Measurements from ENCODE around the gene GRIK3.
"Not testable (repeated sequence)": the region's sequence is repeated elsewhere in the genome, so short reads cannot be mapped to it uniquely, and the experiment has no call there.

The GRIK3 gene

DNA sequence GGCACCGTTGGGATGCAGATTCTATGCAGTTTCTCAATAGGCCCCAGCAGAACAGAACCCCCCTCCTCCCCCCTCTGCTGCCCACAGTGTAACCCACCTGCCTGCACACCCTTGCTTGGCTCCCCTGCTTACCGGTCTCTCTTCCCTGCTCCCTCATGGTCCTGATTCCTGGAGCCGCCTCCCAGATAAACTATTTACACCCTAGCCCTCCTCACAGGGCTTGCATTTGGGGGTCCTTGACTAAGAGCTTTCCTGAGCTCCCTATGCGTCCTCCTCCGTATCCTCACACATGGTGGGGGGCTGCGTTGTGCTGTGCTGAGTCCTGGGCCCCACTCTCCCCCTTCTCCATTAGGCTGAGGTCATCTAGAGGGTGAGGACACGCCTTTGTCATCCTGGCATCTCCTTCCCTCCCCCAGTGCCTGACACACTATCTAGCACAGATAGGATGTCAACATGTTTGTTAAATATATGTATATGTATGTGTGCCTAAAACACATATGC is 121.9 kb downstream of the GRIK3 start:
- TF ChIP-seq ZNF274 (IDR thresholded peaks at IDR 0.05; ENCODE audit: low read depth, low read length) (no peak), SUZ12 (IDR thresholded peaks at IDR 0.05; ENCODE audit: extremely low read depth, insufficient read depth, insufficient read length) (no peak), YY1 (IDR thresholded peaks at IDR 0.05; ENCODE audit: insufficient read depth, insufficient read length) (no peak)
- peaks cover 18% of the 10 kb centered on the region; the same call in 1 of the 2 replicates for H3K9me3 ChIP-seq (ENCODE audit: insufficient read depth, low read length)
- DNase-seq (ENCODE audit: low read depth, low spot score) = no peak
- H3K36me3 ChIP-seq (ENCODE audit: insufficient read depth, insufficient read length, low read length) = no peaks in the 10 kb centered on the region
- H3K4me3 ChIP-seq (ENCODE audit: insufficient read length, low read depth) = no peak overlapping the region
- H3K9ac ChIP-seq (ENCODE audit: insufficient read length, low read depth) = no peak overlapping the region
- no peaks in the 10 kb centered on the region for H3K27me3 ChIP-seq (ENCODE audit: insufficient read depth, insufficient read length)
- peaks cover 15% of the 10 kb centered on the region for H3K4me1 ChIP-seq (ENCODE audit: insufficient read depth, insufficient read length)

DNA sequence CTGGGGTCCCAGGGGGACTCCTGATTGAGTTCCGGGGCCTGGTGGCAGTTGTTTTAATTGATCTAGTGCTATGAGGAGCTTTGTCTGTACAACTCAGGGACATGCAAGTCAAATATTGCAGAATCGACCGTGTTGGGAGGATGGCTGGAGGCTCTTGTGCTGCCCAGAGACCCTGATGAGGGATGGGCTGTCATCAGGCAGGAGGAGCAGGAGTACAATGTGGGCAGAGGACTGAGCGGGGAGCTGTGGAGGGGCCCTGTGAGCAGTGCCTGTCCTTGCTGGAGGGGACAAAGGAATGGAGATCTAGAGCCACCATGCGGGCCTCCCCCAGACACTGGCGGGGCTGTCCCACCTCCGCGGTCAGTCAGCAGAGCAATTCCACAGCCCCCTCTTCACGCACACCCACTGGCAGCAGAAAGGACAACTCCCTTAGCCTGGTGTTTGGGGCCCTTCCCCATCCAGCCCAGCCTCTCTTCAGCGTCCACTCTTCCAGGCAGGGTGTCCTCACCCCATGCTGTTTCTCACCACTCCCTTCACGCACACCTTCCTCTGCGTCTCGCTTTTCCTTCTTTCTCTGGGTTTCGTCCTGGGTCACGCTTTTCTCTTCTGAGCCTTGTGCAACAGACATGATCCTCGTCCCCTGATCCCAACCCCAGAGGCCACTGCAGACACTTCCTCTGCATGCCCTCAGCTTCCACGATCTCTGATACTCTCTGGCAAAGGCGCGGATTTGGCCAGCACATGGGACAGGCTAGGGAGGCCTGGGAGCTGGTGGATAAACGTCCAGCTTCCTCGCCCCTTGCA is 122.6 kb downstream of the GRIK3 start:
- Histone ChIP-seq H3K4me3 (ENCODE audit: insufficient read length, low read depth) (no peak overlapping the region), H3K27me3 (ENCODE audit: insufficient read depth, insufficient read length) (no peaks in the 10 kb centered on the region), H3K4me1 (ENCODE audit: insufficient read depth, insufficient read length) (peaks cover 15% of the 10 kb centered on the region), H3K36me3 (ENCODE audit: insufficient read depth, insufficient read length, low read length) (no peaks in the 10 kb centered on the region), H3K9me3 (ENCODE audit: insufficient read depth, low read length) (peaks cover 14% of the 10 kb centered on the region; the same call in 1 of the 2 replicates), H3K9ac (ENCODE audit: insufficient read length, low read depth) (no peak overlapping the region)
- no peak for DNase-seq (ENCODE audit: low read depth, low spot score)
- TF ChIP-seq YY1 (IDR thresholded peaks at IDR 0.05; ENCODE audit: insufficient read depth, insufficient read length) (no peak), ZNF274 (IDR thresholded peaks at IDR 0.05; ENCODE audit: low read depth, low read length) (no peak), SUZ12 (IDR thresholded peaks at IDR 0.05; ENCODE audit: extremely low read depth, insufficient read depth, insufficient read length) (no peak)

DNA sequence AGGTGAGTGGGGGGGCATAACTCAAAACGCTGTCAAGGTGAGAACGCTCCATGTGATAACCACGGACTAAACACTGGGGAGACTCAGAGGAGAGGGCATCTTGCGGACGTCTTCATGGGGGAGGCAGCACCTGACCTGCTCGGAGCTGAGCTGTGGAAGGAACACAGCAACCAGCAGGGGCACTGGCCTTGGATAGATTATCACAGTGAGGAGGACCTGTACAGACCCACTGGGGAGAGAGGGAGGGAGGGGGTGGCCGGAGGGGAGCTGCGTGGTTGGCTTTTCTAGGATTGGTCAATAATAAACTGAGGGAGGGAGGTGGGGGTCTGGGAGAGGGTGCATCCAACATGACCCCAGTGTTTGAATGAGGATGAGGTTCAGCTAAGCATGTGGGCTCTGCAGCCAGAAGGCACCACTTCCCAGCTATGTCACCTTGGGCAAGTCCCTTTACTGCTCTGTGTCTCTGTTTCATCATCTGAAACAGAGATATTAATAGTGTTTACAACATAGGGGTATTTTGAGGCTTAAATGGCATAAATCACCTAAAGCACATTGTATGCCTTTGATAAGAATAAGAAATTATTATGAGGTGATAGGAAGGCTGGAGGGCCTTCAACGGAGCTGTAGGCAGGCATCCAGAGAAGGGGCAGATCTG is 123.3 kb downstream of the GRIK3 start:
- H3K9ac ChIP-seq (ENCODE audit: insufficient read length, low read depth) = no peak overlapping the region
- TF ChIP-seq SUZ12 (IDR thresholded peaks at IDR 0.05; ENCODE audit: extremely low read depth, insufficient read depth, insufficient read length) (no peak), ZNF274 (IDR thresholded peaks at IDR 0.05; ENCODE audit: low read depth, low read length) (no peak), YY1 (IDR thresholded peaks at IDR 0.05; ENCODE audit: insufficient read depth, insufficient read length) (no peak)
- H3K4me1 ChIP-seq (ENCODE audit: insufficient read depth, insufficient read length) = peaks cover 15% of the 10 kb centered on the region
- no peaks in the 10 kb centered on the region for H3K36me3 ChIP-seq (ENCODE audit: insufficient read depth, insufficient read length, low read length)
- no peak for DNase-seq (ENCODE audit: low read depth, low spot score)
- H3K4me3 ChIP-seq (ENCODE audit: insufficient read length, low read depth) = no peak overlapping the region
- H3K9me3 ChIP-seq (ENCODE audit: insufficient read depth, low read length) = peaks cover 7% of the 10 kb centered on the region; the same call in 1 of the 2 replicates
- H3K27me3 ChIP-seq (ENCODE audit: insufficient read depth, insufficient read length) = no peaks in the 10 kb centered on the region

DNA sequence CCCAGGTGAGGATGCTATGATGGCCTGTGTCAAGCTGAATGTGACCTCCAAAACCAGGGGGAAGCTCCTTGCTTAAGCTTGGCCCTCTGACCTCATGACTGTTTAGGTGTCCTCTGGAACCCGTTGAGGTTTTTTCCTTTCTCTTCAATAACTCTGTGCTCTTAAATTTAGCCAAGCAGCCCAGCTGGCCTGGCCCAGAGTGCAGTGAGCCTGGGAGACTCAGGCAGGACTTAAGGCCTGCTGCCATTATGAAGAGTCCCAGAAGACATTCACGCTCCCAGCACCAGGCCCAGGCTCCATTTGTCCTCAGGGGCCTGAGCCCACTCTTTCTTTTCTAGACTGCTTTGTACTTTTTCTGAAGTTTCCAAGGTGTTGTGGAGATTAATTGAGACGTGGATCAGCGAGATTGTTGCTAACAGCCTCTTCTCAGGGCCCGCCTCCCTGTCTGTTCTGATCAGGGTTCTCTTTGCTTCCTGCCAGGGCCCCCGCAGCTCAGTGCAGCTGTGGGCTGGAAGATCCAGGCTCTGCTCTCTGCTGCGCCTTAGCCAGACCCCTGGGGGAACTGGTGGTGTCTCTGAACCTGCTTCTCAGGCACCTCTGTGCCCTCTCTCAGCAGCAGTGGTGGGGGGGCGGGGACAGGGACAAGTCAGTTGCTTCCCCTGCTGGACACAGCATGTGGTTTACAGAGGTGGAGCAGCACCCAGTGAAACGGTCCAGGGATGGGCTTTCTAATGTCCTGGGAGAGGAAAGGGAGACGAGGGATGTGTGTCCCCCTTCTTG is 124.2 kb downstream of the GRIK3 start:
- no peak for TF ChIP-seq ZNF274 (IDR thresholded peaks at IDR 0.05; ENCODE audit: low read depth, low read length)
- TF ChIP-seq SUZ12 (IDR thresholded peaks at IDR 0.05; ENCODE audit: extremely low read depth, insufficient read depth, insufficient read length) = no peak
- TF ChIP-seq YY1 (IDR thresholded peaks at IDR 0.05; ENCODE audit: insufficient read depth, insufficient read length) = no peak
- no peak for DNase-seq (ENCODE audit: low read depth, low spot score)
- H3K4me1 ChIP-seq (ENCODE audit: insufficient read depth, insufficient read length) = peaks cover 15% of the 10 kb centered on the region
- no peaks in the 10 kb centered on the region; the same call in 1 of the 2 replicates for H3K9me3 ChIP-seq (ENCODE audit: insufficient read depth, low read length)
- H3K36me3 ChIP-seq (ENCODE audit: insufficient read depth, insufficient read length, low read length) = no peaks in the 10 kb centered on the region
- no peaks in the 10 kb centered on the region for H3K27me3 ChIP-seq (ENCODE audit: insufficient read depth, insufficient read length)
- no peak overlapping the region for H3K4me3 ChIP-seq (ENCODE audit: insufficient read length, low read depth)
- no peak overlapping the region for H3K9ac ChIP-seq (ENCODE audit: insufficient read length, low read depth)

- not testable (repeated sequence) for DNase-seq (ENCODE audit: low read depth, low spot score); H3K27me3 ChIP-seq (ENCODE audit: insufficient read depth, insufficient read length); H3K4me3 ChIP-seq (ENCODE audit: insufficient read length, low read depth); H3K9ac ChIP-seq (ENCODE audit: insufficient read length, low read depth); H3K9me3 ChIP-seq (ENCODE audit: insufficient read depth, low read length); H3K36me3 ChIP-seq (ENCODE audit: insufficient read depth, insufficient read length, low read length)
- peaks cover 15% of the 10 kb centered on the region for H3K4me1 ChIP-seq (ENCODE audit: insufficient read depth, insufficient read length)
Observed at GRCh38 chr1:36909359-36909758, 125.0 kb downstream of the GRIK3 start.

DNA sequence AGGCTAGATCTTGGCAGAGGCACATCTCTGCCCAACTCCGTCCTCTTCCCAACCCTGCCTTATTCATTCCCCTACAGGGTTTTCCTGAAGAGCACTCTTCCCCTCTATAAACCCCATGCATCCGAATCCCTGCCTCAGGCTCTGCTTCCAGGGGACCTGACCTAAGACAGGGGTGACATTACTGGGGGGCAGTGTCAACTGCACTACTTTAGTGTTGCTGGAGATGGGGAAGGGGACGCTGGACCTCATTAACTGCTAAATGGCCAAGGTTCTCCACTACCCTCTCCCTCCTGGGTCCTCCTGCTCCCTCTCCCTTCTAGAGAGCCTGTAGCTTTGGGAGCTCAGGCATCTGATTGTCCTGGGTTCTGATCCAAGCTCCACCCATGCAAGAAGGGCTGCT is 126.2 kb downstream of the GRIK3 start:
- no peaks in the 10 kb centered on the region for H3K9me3 ChIP-seq (ENCODE audit: insufficient read depth, low read length)
- H3K9ac ChIP-seq (ENCODE audit: insufficient read length, low read depth) = no peak overlapping the region
- peaks cover 11% of the 10 kb centered on the region for H3K4me1 ChIP-seq (ENCODE audit: insufficient read depth, insufficient read length)
- H3K27me3 ChIP-seq (ENCODE audit: insufficient read depth, insufficient read length) = no peaks in the 10 kb centered on the region
- no peak overlapping the region for H3K4me3 ChIP-seq (ENCODE audit: insufficient read length, low read depth)
- H3K36me3 ChIP-seq (ENCODE audit: insufficient read depth, insufficient read length, low read length) = no peaks in the 10 kb centered on the region
- no peak for DNase-seq (ENCODE audit: low read depth, low spot score)
- no peak for TF ChIP-seq SUZ12 (IDR thresholded peaks at IDR 0.05; ENCODE audit: extremely low read depth, insufficient read depth, insufficient read length)

DNA sequence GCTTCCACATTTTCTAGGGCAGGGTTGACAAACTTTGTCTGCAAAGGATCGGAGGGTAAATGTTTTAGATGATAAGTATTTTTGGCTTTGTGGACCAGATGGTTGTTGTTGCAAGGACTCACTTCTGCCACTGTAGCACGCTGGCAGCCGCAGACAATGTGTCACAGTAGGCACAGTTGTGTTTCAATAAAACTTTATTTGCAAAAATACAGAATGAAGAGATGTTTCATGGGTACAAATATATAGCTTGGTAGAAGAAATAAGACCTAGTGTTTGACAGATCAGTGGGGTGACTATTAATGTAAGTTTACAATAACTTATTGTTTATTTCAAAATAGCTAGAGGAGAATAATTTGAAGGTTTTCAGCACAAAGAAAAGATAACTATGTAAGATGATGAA is 127.8 kb downstream of the GRIK3 start:
- Histone ChIP-seq H3K4me3 (ENCODE audit: insufficient read length, low read depth) (no peak overlapping the region), H3K4me1 (ENCODE audit: insufficient read depth, insufficient read length) (peaks cover under 1% of the 10 kb centered on the region), H3K36me3 (ENCODE audit: insufficient read depth, insufficient read length, low read length) (no peaks in the 10 kb centered on the region), H3K9me3 (ENCODE audit: insufficient read depth, low read length) (peaks cover 5% of the 10 kb centered on the region; the same call in 1 of the 2 replicates), H3K27me3 (ENCODE audit: insufficient read depth, insufficient read length) (no peaks in the 10 kb centered on the region), H3K9ac (ENCODE audit: insufficient read length, low read depth) (no peak overlapping the region)
- no peak for TF ChIP-seq YY1 (IDR thresholded peaks at IDR 0.05; ENCODE audit: insufficient read depth, insufficient read length)
- no peak for TF ChIP-seq ZNF274 (IDR thresholded peaks at IDR 0.05; ENCODE audit: low read depth, low read length)
- no peak for TF ChIP-seq SUZ12 (IDR thresholded peaks at IDR 0.05; ENCODE audit: extremely low read depth, insufficient read depth, insufficient read length)
- DNase-seq (ENCODE audit: low read depth, low spot score) = no peak

Data from NT2/D1 (cell line).